ENCODE data around the gene BCAT1. TPM values are rescaled to one million over a fixed set of nuclear protein-coding genes. Genes with fewer than 3 reads are reported as not detected.
"Not testable (repeated sequence)": the region's sequence is repeated elsewhere in the genome, so short reads cannot be mapped to it uniquely, and the experiment has no call there.

Gene BCAT1
- total and polyA plus RNA-seq, 2 experiments from 2014 or later: 53.6 to 181 TPM

GRCh38 chr12:24872211-24872610 is 76.7 kb downstream of the BCAT1 start (continued):
- TF ChIP-seq ZNF462 (CRISPR knock-in tag; IDR thresholded peaks at IDR 0.05) (no peak), JUNB (IDR thresholded peaks at IDR 0.05; ENCODE audit: unreplicated experiment) (no peak), ETS1 (IDR thresholded peaks at IDR 0.05) (no peak), ZNF331 (CRISPR knock-in tag; IDR thresholded peaks at IDR 0.05; ENCODE audit: low read depth) (no peak), CREB1 (CRISPR knock-in tag; IDR thresholded peaks at IDR 0.05; ENCODE audit: low read depth) (no peak), POLR2AphosphoS5 (IDR thresholded peaks at IDR 0.05; ENCODE audit: low read depth) (no peak), STAT1 (IDR thresholded peaks at IDR 0.05; ENCODE audit: unreplicated experiment) (no peak)

GRCh38 chr12:24866139-24866538 is 82.8 kb downstream of the BCAT1 start:
- not testable (repeated sequence) for DNase-seq (ENCODE audit: low spot score); H3K9me2 ChIP-seq (ENCODE audit: insufficient read depth); H3K4me3 ChIP-seq; H3K27ac Mint-ChIP-seq; H3K27ac ChIP-seq (ENCODE audit: low read depth); H3K4me1 ChIP-seq (ENCODE audit: insufficient read depth); H3K4me3 Mint-ChIP-seq; ATAC-seq; H3F3A ChIP-seq (replicated peaks; ENCODE audit: low read depth); H3K4me2 ChIP-seq; H2AFZ ChIP-seq; H4K20me1 ChIP-seq (replicated peaks; ENCODE audit: insufficient read depth); H3K27me3 ChIP-seq (ENCODE audit: insufficient read depth)
- Histone ChIP-seq H3K36me3 (ENCODE audit: insufficient read depth) (peaks cover 31% of the 10 kb centered on the region), H3K79me2 (replicated peaks; ENCODE audit: insufficient read depth) (peaks cover 34% of the 10 kb centered on the region)
- Mint-ChIP-seq H3K4me1 (peaks cover 14% of the 10 kb centered on the region), H3K27me3 (ENCODE audit: insufficient read depth, low read depth, poor library complexity) (peaks cover 10% of the 10 kb centered on the region), H3K9me3 (peaks cover 34% of the 10 kb centered on the region), H3K36me3 (ENCODE audit: low read depth) (peaks cover 91% of the 10 kb centered on the region)
